ENCODE measurements around the gene ACTA1. TPM values are rescaled to one million over a fixed set of nuclear protein-coding genes. Genes with fewer than 3 reads are reported as not detected.

The ACTA1 gene
- total and polyA plus RNA-seq, 2 experiments from 2014 or later = 8.8 to 13.0 TPM

DNA sequence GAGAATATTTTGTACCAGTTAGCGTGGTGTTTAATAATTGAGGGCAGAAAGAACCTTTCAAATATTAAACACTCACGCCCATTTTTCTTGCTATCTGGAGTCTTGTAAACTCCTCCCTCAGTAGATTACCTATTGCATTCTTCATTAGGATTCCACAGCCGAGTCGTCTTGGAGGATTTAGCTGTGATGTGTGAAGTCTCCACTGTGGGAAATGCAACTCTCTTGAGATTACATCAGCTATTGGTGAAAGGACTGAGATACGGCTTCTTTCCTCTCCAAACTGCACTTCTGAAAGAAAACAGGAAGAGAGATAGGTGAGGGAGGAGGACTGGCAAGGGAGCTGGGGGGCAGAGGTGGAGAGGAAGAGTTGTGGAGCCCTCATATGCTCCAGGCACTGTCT, 36.1 kb downstream of the ACTA1 start (continued):
- TF ChIP-seq, protein P1, sequence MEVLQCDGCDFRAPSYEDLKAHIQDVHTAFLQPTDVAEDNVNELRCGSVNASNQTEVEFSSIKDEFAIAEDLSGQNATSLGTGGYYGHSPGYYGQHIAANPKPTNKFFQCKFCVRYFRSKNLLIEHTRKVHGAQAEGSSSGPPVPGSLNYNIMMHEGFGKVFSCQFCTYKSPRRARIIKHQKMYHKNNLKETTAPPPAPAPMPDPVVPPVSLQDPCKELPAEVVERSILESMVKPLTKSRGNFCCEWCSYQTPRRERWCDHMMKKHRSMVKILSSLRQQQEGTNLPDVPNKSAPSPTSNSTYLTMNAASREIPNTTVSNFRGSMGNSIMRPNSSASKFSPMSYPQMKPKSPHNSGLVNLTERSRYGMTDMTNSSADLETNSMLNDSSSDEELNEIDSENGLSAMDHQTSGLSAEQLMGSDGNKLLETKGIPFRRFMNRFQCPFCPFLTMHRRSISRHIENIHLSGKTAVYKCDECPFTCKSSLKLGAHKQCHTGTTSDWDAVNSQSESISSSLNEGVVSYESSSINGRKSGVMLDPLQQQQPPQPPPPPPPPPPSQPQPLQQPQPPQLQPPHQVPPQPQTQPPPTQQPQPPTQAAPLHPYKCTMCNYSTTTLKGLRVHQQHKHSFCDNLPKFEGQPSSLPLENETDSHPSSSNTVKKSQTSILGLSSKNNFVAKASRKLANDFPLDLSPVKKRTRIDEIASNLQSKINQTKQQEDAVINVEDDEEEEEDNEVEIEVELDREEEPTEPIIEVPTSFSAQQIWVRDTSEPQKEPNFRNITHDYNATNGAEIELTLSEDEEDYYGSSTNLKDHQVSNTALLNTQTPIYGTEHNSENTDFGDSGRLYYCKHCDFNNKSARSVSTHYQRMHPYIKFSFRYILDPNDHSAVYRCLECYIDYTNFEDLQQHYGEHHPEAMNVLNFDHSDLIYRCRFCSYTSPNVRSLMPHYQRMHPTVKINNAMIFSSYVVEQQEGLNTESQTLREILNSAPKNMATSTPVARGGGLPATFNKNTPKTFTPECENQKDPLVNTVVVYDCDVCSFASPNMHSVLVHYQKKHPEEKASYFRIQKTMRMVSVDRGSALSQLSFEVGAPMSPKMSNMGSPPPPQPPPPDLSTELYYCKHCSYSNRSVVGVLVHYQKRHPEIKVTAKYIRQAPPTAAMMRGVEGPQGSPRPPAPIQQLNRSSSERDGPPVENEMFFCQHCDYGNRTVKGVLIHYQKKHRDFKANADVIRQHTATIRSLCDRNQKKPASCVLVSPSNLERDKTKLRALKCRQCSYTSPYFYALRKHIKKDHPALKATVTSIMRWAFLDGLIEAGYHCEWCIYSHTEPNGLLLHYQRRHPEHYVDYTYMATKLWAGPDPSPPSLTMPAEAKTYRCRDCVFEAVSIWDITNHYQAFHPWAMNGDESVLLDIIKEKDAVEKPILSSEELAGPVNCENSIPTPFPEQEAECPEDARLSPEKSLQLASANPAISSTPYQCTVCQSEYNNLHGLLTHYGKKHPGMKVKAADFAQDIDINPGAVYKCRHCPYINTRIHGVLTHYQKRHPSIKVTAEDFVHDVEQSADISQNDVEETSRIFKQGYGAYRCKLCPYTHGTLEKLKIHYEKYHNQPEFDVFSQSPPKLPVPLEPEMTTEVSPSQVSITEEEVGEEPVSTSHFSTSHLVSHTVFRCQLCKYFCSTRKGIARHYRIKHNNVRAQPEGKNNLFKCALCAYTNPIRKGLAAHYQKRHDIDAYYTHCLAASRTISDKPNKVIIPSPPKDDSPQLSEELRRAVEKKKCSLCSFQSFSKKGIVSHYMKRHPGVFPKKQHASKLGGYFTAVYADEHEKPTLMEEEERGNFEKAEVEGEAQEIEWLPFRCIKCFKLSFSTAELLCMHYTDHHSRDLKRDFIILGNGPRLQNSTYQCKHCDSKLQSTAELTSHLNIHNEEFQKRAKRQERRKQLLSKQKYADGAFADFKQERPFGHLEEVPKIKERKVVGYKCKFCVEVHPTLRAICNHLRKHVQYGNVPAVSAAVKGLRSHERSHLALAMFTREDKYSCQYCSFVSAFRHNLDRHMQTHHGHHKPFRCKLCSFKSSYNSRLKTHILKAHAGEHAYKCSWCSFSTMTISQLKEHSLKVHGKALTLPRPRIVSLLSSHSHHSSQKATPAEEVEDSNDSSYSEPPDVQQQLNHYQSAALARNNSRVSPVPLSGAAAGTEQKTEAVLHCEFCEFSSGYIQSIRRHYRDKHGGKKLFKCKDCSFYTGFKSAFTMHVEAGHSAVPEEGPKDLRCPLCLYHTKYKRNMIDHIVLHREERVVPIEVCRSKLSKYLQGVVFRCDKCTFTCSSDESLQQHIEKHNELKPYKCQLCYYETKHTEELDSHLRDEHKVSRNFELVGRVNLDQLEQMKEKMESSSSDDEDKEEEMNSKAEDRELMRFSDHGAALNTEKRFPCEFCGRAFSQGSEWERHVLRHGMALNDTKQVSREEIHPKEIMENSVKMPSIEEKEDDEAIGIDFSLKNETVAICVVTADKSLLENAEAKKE (CRISPR knock-in tag; IDR thresholded peaks at IDR 0.05) = no peak
- no peak for TF ChIP-seq CREB1 (CRISPR knock-in tag; IDR thresholded peaks at IDR 0.05; ENCODE audit: low read depth)
- no peak for TF ChIP-seq EZH2 (IDR thresholded peaks at IDR 0.05; ENCODE audit: low read depth, unreplicated experiment)
- TF ChIP-seq EZH2phosphoT487 (IDR thresholded peaks at IDR 0.05; ENCODE audit: unreplicated experiment) = no peak
- TF ChIP-seq POLR2AphosphoS5 (IDR thresholded peaks at IDR 0.05; ENCODE audit: low read depth) = no peak
- TF ChIP-seq, protein P2, sequence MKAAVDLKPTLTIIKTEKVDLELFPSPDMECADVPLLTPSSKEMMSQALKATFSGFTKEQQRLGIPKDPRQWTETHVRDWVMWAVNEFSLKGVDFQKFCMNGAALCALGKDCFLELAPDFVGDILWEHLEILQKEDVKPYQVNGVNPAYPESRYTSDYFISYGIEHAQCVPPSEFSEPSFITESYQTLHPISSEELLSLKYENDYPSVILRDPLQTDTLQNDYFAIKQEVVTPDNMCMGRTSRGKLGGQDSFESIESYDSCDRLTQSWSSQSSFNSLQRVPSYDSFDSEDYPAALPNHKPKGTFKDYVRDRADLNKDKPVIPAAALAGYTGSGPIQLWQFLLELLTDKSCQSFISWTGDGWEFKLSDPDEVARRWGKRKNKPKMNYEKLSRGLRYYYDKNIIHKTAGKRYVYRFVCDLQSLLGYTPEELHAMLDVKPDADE (IDR thresholded peaks at IDR 0.05) = no peak
- no peak for TF ChIP-seq STAT1 (IDR thresholded peaks at IDR 0.05; ENCODE audit: unreplicated experiment)
- TF ChIP-seq NANOG (IDR thresholded peaks at IDR 0.05; ENCODE audit: borderline replicate concordance) = no peak
- no peak for TF ChIP-seq ZNF331 (CRISPR knock-in tag; IDR thresholded peaks at IDR 0.05; ENCODE audit: low read depth)
